Upper lobe of right lung (tissue), 1 donor: ENCODE data around the gene ATIC. TPM values are rescaled to one million over a fixed set of nuclear protein-coding genes. Genes with fewer than 3 reads are reported as not detected.

Source experiments
- ATAC-seq: fragments of 200-7000 bp; cut with Tn5 transposase; one replicate; pipeline ENCODE4 v1.9.1; 2020; ENCODE audit warnings: mild to moderate bottlenecking, moderate library complexity
- DNase-seq: peaks from one replicate; pipeline ENCODE4 v3.0.0-alpha.2; 2020
- H3K27ac ChIP-seq: fragments of 200-600 bp; one replicate; pipeline ENCODE4 v1.8.0; 2022
- H3K27me3 ChIP-seq: fragments of 200-600 bp; one replicate; pipeline ENCODE4 v1.8.0; 2022; ENCODE audit warnings: mild to moderate bottlenecking
- H3K36me3 ChIP-seq: fragments of 200-600 bp; one replicate; pipeline ENCODE4 v1.8.0; 2022
- H3K4me1 ChIP-seq: fragments of 200-600 bp; one replicate; pipeline ENCODE4 v1.8.0; 2022
- H3K4me3 ChIP-seq: fragments of 200-600 bp; one replicate; pipeline ENCODE4 v1.8.0; 2022; ENCODE audit warnings: mild to moderate bottlenecking
- H3K9me3 ChIP-seq: fragments of 200-600 bp; one replicate; pipeline ENCODE4 v1.8.0; 2022
- CTCF ChIP-seq: fragments of 200-600 bp; IDR thresholded peaks from one replicate; pipeline ENCODE4 v1.8.0; 2022; ENCODE audit warnings: antibody characterized with exemption
- intact Hi-C: fragments of 100-400 bp; cut with DNase I; formaldehyde crosslinking; loops from one replicate; pipeline ENCODE4 v1.11.0; 2022
- total RNA-seq: library from RNA; stranded (reverse); fragmentation: NEBNext Ultra II Directional; extraction: Animal tissue kit (Norgen Biotek cat#: 25700); gene quantifications from one replicate; pipeline ENCODE4 v1.2.1, GENCODE V29; 2021
- donor health status: DM: no; HTN: yes; CAD: no; lungs with severe emphysema.

ATIC gene
- total RNA-seq, 1 donor from 2014 or later: 71.0 TPM

- H3K27ac ChIP-seq: no peak overlapping the region
- DNase-seq (no peak), ATAC-seq (no peak)
- no peak overlapping the region for H3K4me3 ChIP-seq
- intact Hi-C loops: no loop called here
- H3K36me3 ChIP-seq: peaks cover 24% of the 10 kb centered on the region
- H3K9me3 ChIP-seq: no peaks in the 10 kb centered on the region
- H3K4me1 ChIP-seq: peaks cover 9% of the 10 kb centered on the region
- no peaks in the 10 kb centered on the region for H3K27me3 ChIP-seq
- TF ChIP-seq CTCF: no peak
Observed at GRCh38 chr2:215399067-215399716, 87.3 kb downstream of the ATIC start.

Other genes with a start within 250 kb of the ATIC start
- gene ABCA12, start 173.4 kb upstream of the ATIC start, total RNA-seq: 0.17 TPM
- gene FN1, start 124.0 kb downstream of the ATIC start, total RNA-seq: 955 TPM